ENCODE measurements around the gene TTC28.
A peak's percentile ranks its signal among the peaks of the same experiment; 100 is the strongest.

TTC28 gene

GRCh38 chr22:28024422-28024888, 655.2 kb downstream of the TTC28 start:
- TF ChIP-seq CTCF (IDR thresholded peaks at IDR 0.05; ENCODE audit: insufficient read depth, low read depth, low read length, missing control alignments) = no peak
- no peak for DNase-seq (ENCODE audit: low read depth)
- H3K4me3 ChIP-seq (ENCODE audit: low read length) = no peak overlapping the region

GRCh38 chr22:28023774-28024173, 655.9 kb downstream of the TTC28 start:
- no peak overlapping the region for H3K4me3 ChIP-seq (ENCODE audit: low read length)
- no peak for DNase-seq (ENCODE audit: low read depth)
- TF ChIP-seq CTCF (IDR thresholded peaks at IDR 0.05; ENCODE audit: insufficient read depth, low read depth, low read length, missing control alignments) = no peak

- no peak for DNase-seq (ENCODE audit: low read depth)
- no peak overlapping the region for H3K4me3 ChIP-seq (ENCODE audit: low read length)
- TF ChIP-seq CTCF (IDR thresholded peaks at IDR 0.05; ENCODE audit: insufficient read depth, low read depth, low read length, missing control alignments) = no peak
These were observed 656.6 kb downstream of the TTC28 start for GRCh38 chr22:28023036-28023435.

GRCh38 chr22:28021998-28022660, 657.5 kb downstream of the TTC28 start:
- no peak for DNase-seq (ENCODE audit: low read depth)
- H3K4me3 ChIP-seq (ENCODE audit: low read length) = no peak overlapping the region
- no peak for TF ChIP-seq CTCF (IDR thresholded peaks at IDR 0.05; ENCODE audit: insufficient read depth, low read depth, low read length, missing control alignments)

GRCh38 chr22:28021116-28021997, 658.3 kb downstream of the TTC28 start:
- H3K4me3 ChIP-seq (ENCODE audit: low read length) = no peak overlapping the region
- TF ChIP-seq CTCF (IDR thresholded peaks at IDR 0.05; ENCODE audit: insufficient read depth, low read depth, low read length, missing control alignments) = no peak
- DNase-seq (ENCODE audit: low read depth) = no peak

GRCh38 chr22:28019881-28020861, 659.5 kb downstream of the TTC28 start:
- TF ChIP-seq CTCF (IDR thresholded peaks at IDR 0.05; ENCODE audit: insufficient read depth, low read depth, low read length, missing control alignments) = peak; percentile 91
- H3K4me3 ChIP-seq (ENCODE audit: low read length) = no peak overlapping the region
- DNase-seq (ENCODE audit: low read depth) = peak; percentile 57
